ENCODE results near the gene PHAX.

Gene PHAX

DNA sequence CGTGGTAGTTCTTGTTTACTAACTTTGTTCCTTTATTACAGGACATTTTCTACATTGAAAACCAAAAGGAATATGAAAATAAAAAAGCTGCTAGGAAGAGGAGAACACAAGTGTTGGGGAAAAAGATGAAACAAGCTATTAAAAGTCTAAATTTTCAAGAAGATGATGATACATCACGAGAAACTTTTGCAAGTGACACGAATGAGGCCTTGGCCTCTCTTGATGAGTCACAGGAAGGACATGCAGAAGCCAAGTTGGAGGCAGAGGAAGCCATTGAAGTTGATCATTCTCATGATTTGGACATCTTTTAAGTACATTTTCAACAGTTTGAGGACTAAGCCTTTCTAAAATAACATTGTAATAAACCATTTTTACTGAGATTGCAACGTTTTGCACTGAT lies 23.8 kb downstream of the PHAX start:
- DNase-seq (ENCODE audit: low read depth) = peak; percentile 94
- TF ChIP-seq, protein P1, sequence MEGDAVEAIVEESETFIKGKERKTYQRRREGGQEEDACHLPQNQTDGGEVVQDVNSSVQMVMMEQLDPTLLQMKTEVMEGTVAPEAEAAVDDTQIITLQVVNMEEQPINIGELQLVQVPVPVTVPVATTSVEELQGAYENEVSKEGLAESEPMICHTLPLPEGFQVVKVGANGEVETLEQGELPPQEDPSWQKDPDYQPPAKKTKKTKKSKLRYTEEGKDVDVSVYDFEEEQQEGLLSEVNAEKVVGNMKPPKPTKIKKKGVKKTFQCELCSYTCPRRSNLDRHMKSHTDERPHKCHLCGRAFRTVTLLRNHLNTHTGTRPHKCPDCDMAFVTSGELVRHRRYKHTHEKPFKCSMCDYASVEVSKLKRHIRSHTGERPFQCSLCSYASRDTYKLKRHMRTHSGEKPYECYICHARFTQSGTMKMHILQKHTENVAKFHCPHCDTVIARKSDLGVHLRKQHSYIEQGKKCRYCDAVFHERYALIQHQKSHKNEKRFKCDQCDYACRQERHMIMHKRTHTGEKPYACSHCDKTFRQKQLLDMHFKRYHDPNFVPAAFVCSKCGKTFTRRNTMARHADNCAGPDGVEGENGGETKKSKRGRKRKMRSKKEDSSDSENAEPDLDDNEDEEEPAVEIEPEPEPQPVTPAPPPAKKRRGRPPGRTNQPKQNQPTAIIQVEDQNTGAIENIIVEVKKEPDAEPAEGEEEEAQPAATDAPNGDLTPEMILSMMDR (conservative IDR thresholded peaks at IDR 0.05; ENCODE audit: control insufficient read depth, insufficient read depth, low read depth, low read length) = no peak
- no peak overlapping the region for H3K4me3 ChIP-seq (ENCODE audit: control insufficient read depth, low read depth, low read length)

DNA sequence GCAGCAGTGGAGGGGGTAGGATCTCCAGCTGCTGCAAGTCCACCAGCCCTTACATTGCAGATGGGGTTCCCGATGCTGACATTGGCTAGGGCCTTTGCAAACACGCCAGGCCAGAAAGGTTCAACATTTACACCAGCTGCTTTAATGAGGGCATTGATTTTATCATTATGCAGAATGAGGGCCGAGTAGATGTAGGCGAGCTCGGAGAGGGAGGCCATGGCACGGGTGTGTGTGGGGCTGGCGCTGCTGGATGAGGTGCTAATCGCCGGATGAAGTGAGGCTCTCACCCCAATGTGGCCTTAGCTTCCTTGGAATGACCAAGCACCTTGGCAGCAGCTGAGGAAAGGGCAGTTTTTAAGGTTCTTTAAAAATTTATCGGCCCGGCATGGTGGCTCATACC lies 27.4 kb downstream of the PHAX start:
- no peak for DNase-seq (ENCODE audit: low read depth)
- H3K4me3 ChIP-seq (ENCODE audit: control insufficient read depth, low read depth, low read length) = no peak overlapping the region
- TF ChIP-seq, protein P1 (conservative IDR thresholded peaks at IDR 0.05; ENCODE audit: control insufficient read depth, insufficient read depth, low read depth, low read length) = no peak

DNA sequence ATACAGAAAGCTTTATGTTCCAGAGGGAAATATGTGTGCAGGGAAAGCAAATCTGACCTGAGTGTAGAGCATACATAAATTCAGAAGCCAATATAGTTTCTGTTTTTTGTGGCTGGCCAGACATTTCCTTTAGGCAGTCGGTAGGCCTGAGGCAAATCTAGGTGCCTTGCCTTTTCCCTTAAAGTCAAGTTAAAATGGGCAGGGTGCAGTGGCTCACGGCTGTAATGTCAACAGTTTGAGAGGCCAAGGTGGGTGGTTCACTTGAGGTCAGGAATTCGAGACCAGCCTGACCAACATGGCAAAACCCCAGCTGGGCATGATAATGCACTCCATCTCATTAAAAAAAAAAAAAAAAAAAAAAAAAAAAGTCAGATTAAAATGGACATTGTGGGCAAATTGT lies 31.2 kb downstream of the PHAX start:
- no peak for DNase-seq (ENCODE audit: low read depth)
- no peak overlapping the region for H3K4me3 ChIP-seq (ENCODE audit: control insufficient read depth, low read depth, low read length)
- TF ChIP-seq, protein P1 (conservative IDR thresholded peaks at IDR 0.05; ENCODE audit: control insufficient read depth, insufficient read depth, low read depth, low read length) = no peak

DNA sequence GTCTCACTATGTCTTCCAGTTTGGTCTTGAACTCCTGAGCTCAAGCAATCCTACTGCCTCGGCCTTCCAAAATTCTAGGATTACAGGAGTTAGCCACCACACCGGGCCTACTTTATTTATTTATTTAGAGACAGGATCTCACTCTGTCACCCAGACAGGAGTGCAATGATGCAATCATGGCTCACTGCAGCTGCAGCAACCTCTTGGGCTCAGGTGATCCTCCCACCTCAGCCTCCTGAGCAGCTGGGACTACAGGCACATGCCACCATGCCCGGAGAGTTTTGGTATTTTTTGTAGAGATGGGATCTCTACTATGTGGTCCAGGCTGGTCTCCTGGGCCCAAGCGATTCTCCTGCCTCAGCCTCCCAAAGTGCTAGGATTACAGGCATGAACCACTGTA lies 32.8 kb downstream of the PHAX start:
- no peak overlapping the region for H3K4me3 ChIP-seq (ENCODE audit: control insufficient read depth, low read depth, low read length)
- TF ChIP-seq, protein P1 (conservative IDR thresholded peaks at IDR 0.05; ENCODE audit: control insufficient read depth, insufficient read depth, low read depth, low read length) = no peak

DNA sequence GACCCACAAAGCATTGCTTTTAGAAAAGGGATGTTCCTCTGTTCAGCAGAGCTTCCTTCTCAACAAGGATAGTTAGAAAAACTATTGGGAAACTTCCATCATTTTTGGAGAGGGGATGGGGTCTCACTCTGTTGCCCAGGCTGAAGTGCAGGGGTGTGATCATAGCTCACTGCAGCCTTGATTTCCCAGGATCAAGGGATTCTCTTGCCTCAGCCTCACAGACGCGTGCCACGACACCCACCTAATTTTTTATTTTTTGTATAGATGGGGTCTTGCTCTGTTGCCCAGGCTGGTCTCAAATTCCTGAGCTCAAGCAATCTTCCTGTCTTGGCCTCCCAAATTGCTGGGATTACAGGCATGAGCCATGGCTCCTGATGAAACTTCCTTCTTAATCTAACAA lies 34.8 kb downstream of the PHAX start:
- H3K4me3 ChIP-seq (ENCODE audit: control insufficient read depth, low read depth, low read length) = no peak overlapping the region
- no peak for DNase-seq (ENCODE audit: low read depth)
- TF ChIP-seq, protein P1 (conservative IDR thresholded peaks at IDR 0.05; ENCODE audit: control insufficient read depth, insufficient read depth, low read depth, low read length) = no peak

More for the DNA sequence above, 32.8 kb downstream of the PHAX start:
- no peak for DNase-seq (ENCODE audit: low read depth)

DNA sequence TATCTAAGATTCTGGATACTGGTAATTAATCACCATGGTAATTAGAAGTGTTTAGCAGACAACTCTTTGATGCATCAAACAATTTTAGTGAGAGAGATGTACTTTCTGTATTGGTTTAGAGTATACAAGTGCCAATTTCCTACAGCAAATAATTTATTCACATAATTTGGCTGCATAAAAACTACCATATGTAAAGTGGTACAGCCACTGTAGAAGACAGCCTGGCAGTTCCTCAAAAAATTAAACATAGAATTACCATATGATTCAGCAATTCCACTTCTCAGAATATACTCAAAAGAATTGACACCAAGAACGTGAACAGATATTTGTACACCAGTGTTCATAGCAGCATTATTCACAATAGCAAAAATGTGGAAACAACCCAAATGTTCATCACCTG lies 36.2 kb downstream of the PHAX start:
- TF ChIP-seq, protein P1 (conservative IDR thresholded peaks at IDR 0.05; ENCODE audit: control insufficient read depth, insufficient read depth, low read depth, low read length) = no peak
- no peak for DNase-seq (ENCODE audit: low read depth)
- H3K4me3 ChIP-seq (ENCODE audit: control insufficient read depth, low read depth, low read length) = no peak overlapping the region

DNA sequence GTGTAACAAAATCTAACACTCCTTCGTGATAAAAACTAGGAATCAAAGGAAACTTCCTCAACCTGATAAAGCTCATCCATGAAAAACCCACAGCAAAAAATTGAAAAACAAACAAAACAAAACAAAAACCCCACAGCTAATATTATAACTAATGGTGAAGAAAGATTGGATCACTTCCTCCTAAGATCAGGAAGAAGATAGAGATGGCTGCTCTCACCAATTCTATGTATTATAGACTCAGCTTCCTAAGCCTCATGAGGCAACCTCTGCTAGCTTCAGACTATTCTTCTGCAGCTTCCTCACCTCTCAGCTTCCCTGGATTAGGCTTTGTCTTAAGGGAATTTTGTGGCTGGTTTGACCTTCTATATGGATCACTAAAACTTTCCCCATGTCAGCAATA lies 40.1 kb downstream of the PHAX start:
- TF ChIP-seq, protein P1 (conservative IDR thresholded peaks at IDR 0.05; ENCODE audit: control insufficient read depth, insufficient read depth, low read depth, low read length) = no peak
- DNase-seq (ENCODE audit: low read depth) = no peak
- H3K4me3 ChIP-seq (ENCODE audit: control insufficient read depth, low read depth, low read length) = no peak overlapping the region

Data from fibroblast of mammary gland (primary cell).